Heart left ventricle (tissue), 13 donors: ENCODE data around the gene COX4I1.

Experiments
- CTCF ChIP-seq, 12 donors: fragments of 200-600 bp; sonication (generic) in 4 of 12; IDR thresholded peaks; one replicate each; pipeline versions ENCODE4 v1.5.0 to v1.8.0; 2018 to 2022; ENCODE audit warnings: antibody characterized with exemption in 12 of 12, mild to moderate bottlenecking in 5 of 12
- POLR2A ChIP-seq, 2 donors: fragments of 450-650 bp; IDR thresholded peaks; one replicate each; pipeline ENCODE4 v1.6.1; 2017; ENCODE audit warnings: antibody characterized with exemption in 2 of 2, mild to moderate bottlenecking in 2 of 2, moderate library complexity in 2 of 2
- donor health status: ischemic (EF 13 %, LVEDD 7.1; RV severe dilation, severe dysfunction).
- donor health status: DM: no; HTN: yes; CAD: no.
- donor health status: DM: no; HTN: no; CAD: no.
- donor health status: ischemic (EF 25% LVEDD 6.9; RV normal size, moderate dysfunction).
- donor health status: ischemic (EF 25% LVEDD 5.7; RV mildly dilated, moderate dysfunction).
- donor health status: ischemic (EF 35%, LVEDD 5.7; RV mildly dilated, moderate dysfunction).
- donor health status: nonischemic (EF 11% LVEDD 7.7; RV severe dilation, severe dysfunction).
- donor health status: DM: yes; HTN: yes; CAD: no.
- donor health status: PGD.
- donor health status: ischemic (EF 29% LVEDD 5.4; RV normal size, mild dysfunction).
- donor health status: nonischemic (EF 23%, LVEDD 6.1; RV moderate dilation, normal function).

- TF ChIP-seq CTCF (IDR thresholded peaks at IDR 0.05) (no peak), POLR2A (IDR thresholded peaks at IDR 0.05) (no peak)
Measured at GRCh38 chr16:85849388-85849787, 49.9 kb downstream of the COX4I1 start.
